Adrenal gland (tissue), 12 donors: ENCODE data around the gene EMX1. TPM values are rescaled to one million over a fixed set of nuclear protein-coding genes. Genes with fewer than 3 reads are reported as not detected.

ENCODE experiments used
- DNase-seq, 7 donors: peaks; one replicate each; pipeline ENCODE4 v3.0.0-alpha.2; 2019 to 2020
- H3K27ac ChIP-seq, 5 donors: fragments of 200-600 bp; sonication (generic) in 4 of 5; 1 replicate in 3 of 5; 2 replicates in 2 of 5; pipeline versions ENCODE4 v1.5.1 to v1.8.0; 2016 to 2020; ENCODE audit warnings: mild to moderate bottlenecking in 1 of 5
- H3K27me3 ChIP-seq: fragments of 200-600 bp; 2 replicates; pipeline ENCODE4 v1.8.0; 2021
- H3K36me3 ChIP-seq, 2 donors: fragments of 200-600 bp; replicated peaks in 1 of 2; 1 replicate in 1 of 2; 2 replicates in 1 of 2; pipeline versions ENCODE4 v1.5.1 to v1.8.0; 2018 to 2022
- H3K4me1 ChIP-seq, 2 donors: fragments of 200-600 bp; replicated peaks in 1 of 2; 1 replicate in 1 of 2; 2 replicates in 1 of 2; pipeline versions ENCODE4 v1.5.1 to v1.8.0; 2018 to 2021
- H3K4me3 ChIP-seq, 4 donors: fragments of 200-600 bp; sonication (generic) in 3 of 4; one replicate each; pipeline ENCODE4 v1.5.1; 2016 to 2018
- H3K9me3 ChIP-seq, 3 donors: fragments of 200-600 bp; sonication (generic) in 1 of 3; replicated peaks in 1 of 3; 1 replicate in 2 of 3; 2 replicates in 1 of 3; pipeline versions ENCODE4 v1.5.1 to v1.8.0; 2016 to 2021
- POLR2A ChIP-seq, 2 donors: fragments of 450-650 bp; IDR thresholded peaks; one replicate each; pipeline ENCODE4 v1.6.1; 2017; ENCODE audit warnings: antibody characterized with exemption in 2 of 2, mild to moderate bottlenecking in 2 of 2, moderate library complexity in 1 of 2
- WGBS, 4 donors: extraction: QIAGEN DNeasy Blood & Tissue Kit in 2 of 4; methylation state at CpG; one replicate each; pipeline versions ENCODE4 v1.1.5 to v1.1.7; 2013 to 2017; 5-methylcytosine and 5-hydroxymethylcytosine counted together
- intact Hi-C, 2 donors: fragments of 100-400 bp; cut with DNase I; formaldehyde crosslinking; loops; one replicate each; pipeline versions ENCODE4 v1.14.1 to v1.15.0; 2022 to 2023
- polyA plus RNA-seq, 3 donors: library from polyadenylated mRNA; stranded (reverse); fragments of 200-250 nt in 2 of 3; fragments of 350-450 nt in 1 of 3; fragmentation: Illumina TruSeq in 1 of 3; extraction: RNeasy Lipid Tissue Mini Kit (QIAGEN cat#74804) in 1 of 3; gene quantifications; one replicate each; pipeline ENCODE4 v1.2.3, GENCODE V29; 2013 to 2014
- total RNA-seq, 9 donors: library from RNA; depleted of rRNA in 4 of 9; stranded (reverse); fragments of >200 nt in 4 of 9; fragments of 120-200 nt in 1 of 9; fragmentation: NEBNext Ultra II Directional in 1 of 9; extraction: Animal tissue kit (Norgen Biotek cat#: 25700) in 1 of 9; gene quantifications; one replicate each; pipeline versions ENCODE4 v1.1.0 to v1.2.4, GENCODE V29; 2013 to 2023
- TF ChIP-seq, protein P1 (sequence below), 6 experiments: fragments of 450-650 bp in 4 of 6; fragments of 200-600 bp in 2 of 6; sonication (generic) in 1 of 6; IDR thresholded peaks; 1 replicate in 5 of 6; 2 replicates in 1 of 6; pipeline versions ENCODE4 v1.5.1 to v1.8.0; 2016 to 2021; ENCODE audit warnings: antibody characterized with exemption in 6 of 6, mild to moderate bottlenecking in 2 of 6, moderate library complexity in 1 of 6
- donor health status: healthy with polysubstance abuse.
- donor health status: Bipolar disorder and iron deficiency.
- donor health status: DM: yes; HTN: yes; CAD: no.
- donor health status: DM: no; HTN: no; CAD: no.
- donor health status: DM: no; HTN: no; CAD: no.
- donor health status: DM: yes; HTN: yes; CAD: no.

EMX1 gene
- total and polyA plus RNA-seq, 12 donors: 0.10 to 0.15 TPM; not detected in 10

- Histone ChIP-seq H3K9me3 (no peaks in the 10 kb centered on the region), H3K36me3 (no peaks in the 10 kb centered on the region), H3K4me3 (no peak overlapping the region), H3K27me3 (no peaks in the 10 kb centered on the region), H3K27ac (no peak overlapping the region), H3K4me1 (no peaks in the 10 kb centered on the region)
- intact Hi-C loops: no loop called here
- TF ChIP-seq, protein P1, sequence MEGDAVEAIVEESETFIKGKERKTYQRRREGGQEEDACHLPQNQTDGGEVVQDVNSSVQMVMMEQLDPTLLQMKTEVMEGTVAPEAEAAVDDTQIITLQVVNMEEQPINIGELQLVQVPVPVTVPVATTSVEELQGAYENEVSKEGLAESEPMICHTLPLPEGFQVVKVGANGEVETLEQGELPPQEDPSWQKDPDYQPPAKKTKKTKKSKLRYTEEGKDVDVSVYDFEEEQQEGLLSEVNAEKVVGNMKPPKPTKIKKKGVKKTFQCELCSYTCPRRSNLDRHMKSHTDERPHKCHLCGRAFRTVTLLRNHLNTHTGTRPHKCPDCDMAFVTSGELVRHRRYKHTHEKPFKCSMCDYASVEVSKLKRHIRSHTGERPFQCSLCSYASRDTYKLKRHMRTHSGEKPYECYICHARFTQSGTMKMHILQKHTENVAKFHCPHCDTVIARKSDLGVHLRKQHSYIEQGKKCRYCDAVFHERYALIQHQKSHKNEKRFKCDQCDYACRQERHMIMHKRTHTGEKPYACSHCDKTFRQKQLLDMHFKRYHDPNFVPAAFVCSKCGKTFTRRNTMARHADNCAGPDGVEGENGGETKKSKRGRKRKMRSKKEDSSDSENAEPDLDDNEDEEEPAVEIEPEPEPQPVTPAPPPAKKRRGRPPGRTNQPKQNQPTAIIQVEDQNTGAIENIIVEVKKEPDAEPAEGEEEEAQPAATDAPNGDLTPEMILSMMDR (IDR thresholded peaks at IDR 0.05): no peak
- no peak for TF ChIP-seq POLR2A (IDR thresholded peaks at IDR 0.05)
- WGBS, 4 donors: 83 to 92% (median 86%) methylated on average over 5 to 8 of the region's 8 CpGs
- no peak for DNase-seq
Measured at GRCh38 chr2:72961853-72962468, 44.6 kb downstream of the EMX1 start.

DNA sequence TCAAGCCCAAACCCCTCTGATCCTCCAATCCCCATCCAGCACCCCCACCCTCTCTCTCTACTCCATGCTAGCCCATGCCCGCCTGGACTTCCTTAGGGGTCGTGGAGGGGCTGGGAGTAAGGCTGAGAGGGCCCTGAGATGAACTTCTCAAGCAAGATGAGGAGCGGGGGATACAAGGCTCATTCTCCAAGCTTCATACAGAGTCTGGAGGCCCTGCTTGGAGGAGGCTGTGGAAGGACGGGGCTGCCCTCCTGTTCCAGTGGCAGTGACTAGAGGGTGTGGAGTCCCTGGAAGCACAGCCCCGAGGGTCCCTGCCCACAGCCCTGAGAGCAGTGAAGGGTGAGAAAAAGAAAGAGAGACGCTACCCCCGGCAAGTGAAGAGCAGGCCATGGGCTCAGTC, 45.6 kb downstream of the EMX1 start:
- intact Hi-C loops: no loop called here
- no peak for TF ChIP-seq POLR2A (IDR thresholded peaks at IDR 0.05)
- TF ChIP-seq, protein P1 (IDR thresholded peaks at IDR 0.05): no peak
- no peaks in the 10 kb centered on the region for H3K36me3 ChIP-seq

DNA sequence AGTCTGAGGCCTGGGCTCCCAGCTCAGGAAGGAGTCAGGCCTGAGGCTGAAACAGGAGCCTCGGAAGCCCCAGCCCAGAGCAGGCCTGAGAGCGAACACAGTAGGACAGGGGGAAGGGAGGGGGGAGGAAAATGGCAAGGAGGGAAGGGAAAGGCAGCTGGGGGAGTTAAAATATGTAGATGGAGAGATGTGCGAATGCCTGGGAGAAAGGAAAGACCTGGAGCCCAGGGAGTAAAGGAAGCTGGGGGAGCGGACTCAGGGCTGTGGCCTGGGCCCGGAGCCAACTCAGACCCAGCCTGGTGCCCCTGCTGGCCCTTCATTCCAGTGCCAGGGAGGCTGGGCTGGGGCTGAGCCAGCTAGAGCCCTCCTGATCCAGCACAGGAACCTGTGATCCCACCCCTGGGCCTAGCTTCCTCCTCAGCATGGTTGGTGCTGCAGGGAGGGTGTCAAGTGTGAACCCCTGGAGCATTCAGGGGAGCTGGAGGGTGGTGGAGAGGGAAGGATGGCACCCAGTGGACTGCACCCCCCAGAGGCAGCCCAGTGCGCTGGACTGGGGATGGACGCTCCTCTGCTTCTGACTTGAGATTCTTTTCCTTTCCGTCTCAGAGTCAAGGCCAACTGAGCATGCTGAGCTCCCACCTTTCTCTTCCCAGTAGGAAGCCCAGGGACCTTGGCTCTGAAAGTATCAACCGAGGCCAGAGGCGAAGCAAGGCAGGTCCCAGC, 46.3 kb downstream of the EMX1 start:
- no peaks in the 10 kb centered on the region for H3K9me3 ChIP-seq
- no peak for TF ChIP-seq POLR2A (IDR thresholded peaks at IDR 0.05)
- TF ChIP-seq, protein P1 (IDR thresholded peaks at IDR 0.05): no peak
- no peaks in the 10 kb centered on the region for H3K36me3 ChIP-seq
- H3K27ac ChIP-seq: no peak overlapping the region
- intact Hi-C loops: no loop called here
- no peak for DNase-seq
- no peak overlapping the region for H3K4me3 ChIP-seq
- no peaks in the 10 kb centered on the region for H3K27me3 ChIP-seq
- 89 to 90% (median 90%) methylated on average over 10 of the region's 10 CpGs for WGBS, 4 donors
- H3K4me1 ChIP-seq: no peaks in the 10 kb centered on the region

More for the DNA sequence above, 45.6 kb downstream of the EMX1 start:
- DNase-seq: no peak
- H3K27me3 ChIP-seq: no peaks in the 10 kb centered on the region
- no peak overlapping the region for H3K27ac ChIP-seq
- H3K4me3 ChIP-seq: no peak overlapping the region
- no peaks in the 10 kb centered on the region for H3K4me1 ChIP-seq
- WGBS, 4 donors: 75 to 94% (median 89%) methylated on average over 6 to 7 of the region's 7 CpGs
- H3K9me3 ChIP-seq: no peaks in the 10 kb centered on the region

GRCh38 chr2:72964146-72964525, 46.8 kb downstream of the EMX1 start:
- no peaks in the 10 kb centered on the region for H3K27me3 ChIP-seq
- H3K36me3 ChIP-seq: no peaks in the 10 kb centered on the region
- no peaks in the 10 kb centered on the region for H3K9me3 ChIP-seq
- H3K4me1 ChIP-seq: no peaks in the 10 kb centered on the region
- H3K4me3 ChIP-seq: no peak overlapping the region
- intact Hi-C loops: no loop called here
- TF ChIP-seq POLR2A (IDR thresholded peaks at IDR 0.05): no peak
- TF ChIP-seq, protein P1 (IDR thresholded peaks at IDR 0.05): no peak
- DNase-seq: no peak
- WGBS, 4 donors: 94 to 99% (median 97%) methylated on average over 6 of the region's 6 CpGs
- H3K27ac ChIP-seq: no peak overlapping the region
